Measurements from ENCODE around the gene DDX31.

DDX31 gene

GRCh38 chr9:132605387-132605786, 64.4 kb downstream of the DDX31 start:
- Histone ChIP-seq H3K4me3 (ENCODE audit: low read length) (no peak overlapping the region), H3K27me3 (ENCODE audit: control insufficient read depth, insufficient read depth, low read length) (no peaks in the 10 kb centered on the region), H3K4me1 (ENCODE audit: control insufficient read depth, insufficient read depth, low read length) (no peaks in the 10 kb centered on the region), H3K27ac (ENCODE audit: low read depth, low read length) (no peak overlapping the region), H3K36me3 (ENCODE audit: control insufficient read depth, insufficient read depth, low read length) (peaks cover 10% of the 10 kb centered on the region), H3K9ac (ENCODE audit: low read length) (no peak overlapping the region)

GRCh38 chr9:132602207-132602606, 67.6 kb downstream of the DDX31 start:
- H3K4me3 ChIP-seq (ENCODE audit: low read length): no peak overlapping the region
- no peaks in the 10 kb centered on the region for H3K27me3 ChIP-seq (ENCODE audit: control insufficient read depth, insufficient read depth, low read length)
- H3K36me3 ChIP-seq (ENCODE audit: control insufficient read depth, insufficient read depth, low read length): peaks cover 6% of the 10 kb centered on the region
- H3K4me1 ChIP-seq (ENCODE audit: control insufficient read depth, insufficient read depth, low read length): no peaks in the 10 kb centered on the region
- H3K27ac ChIP-seq (ENCODE audit: low read depth, low read length): no peak overlapping the region
- no peak overlapping the region for H3K9ac ChIP-seq (ENCODE audit: low read length)

GRCh38 chr9:132600326-132600984, 69.3 kb downstream of the DDX31 start:
- H3K4me3 ChIP-seq (ENCODE audit: low read length): no peak overlapping the region
- H3K27me3 ChIP-seq (ENCODE audit: control insufficient read depth, insufficient read depth, low read length): no peaks in the 10 kb centered on the region
- no peak overlapping the region for H3K27ac ChIP-seq (ENCODE audit: low read depth, low read length)
- no peaks in the 10 kb centered on the region for H3K4me1 ChIP-seq (ENCODE audit: control insufficient read depth, insufficient read depth, low read length)
- no peak overlapping the region for H3K9ac ChIP-seq (ENCODE audit: low read length)
- H3K36me3 ChIP-seq (ENCODE audit: control insufficient read depth, insufficient read depth, low read length): peaks cover 6% of the 10 kb centered on the region

- Histone ChIP-seq H3K4me1 (ENCODE audit: control insufficient read depth, insufficient read depth, low read length) (no peaks in the 10 kb centered on the region), H3K27ac (ENCODE audit: low read depth, low read length) (no peak overlapping the region), H3K36me3 (ENCODE audit: control insufficient read depth, insufficient read depth, low read length) (peaks cover 6% of the 10 kb centered on the region), H3K9ac (ENCODE audit: low read length) (no peak overlapping the region), H3K27me3 (ENCODE audit: control insufficient read depth, insufficient read depth, low read length) (no peaks in the 10 kb centered on the region), H3K4me3 (ENCODE audit: low read length) (no peak overlapping the region)
Measured at GRCh38 chr9:132597073-132597775, 72.6 kb downstream of the DDX31 start.

GRCh38 chr9:132596200-132596599, 73.6 kb downstream of the DDX31 start:
- no peaks in the 10 kb centered on the region for H3K4me1 ChIP-seq (ENCODE audit: control insufficient read depth, insufficient read depth, low read length)
- H3K36me3 ChIP-seq (ENCODE audit: control insufficient read depth, insufficient read depth, low read length): peaks cover 3% of the 10 kb centered on the region
- no peak overlapping the region for H3K9ac ChIP-seq (ENCODE audit: low read length)
- peaks cover 4% of the 10 kb centered on the region for H3K27me3 ChIP-seq (ENCODE audit: control insufficient read depth, insufficient read depth, low read length)
- no peak overlapping the region for H3K4me3 ChIP-seq (ENCODE audit: low read length)
- H3K27ac ChIP-seq (ENCODE audit: low read depth, low read length): no peak overlapping the region

- Histone ChIP-seq H3K4me3 (ENCODE audit: low read length) (no peak overlapping the region), H3K27me3 (ENCODE audit: control insufficient read depth, insufficient read depth, low read length) (peaks cover 4% of the 10 kb centered on the region), H3K9ac (ENCODE audit: low read length) (no peak overlapping the region), H3K36me3 (ENCODE audit: control insufficient read depth, insufficient read depth, low read length) (no peaks in the 10 kb centered on the region), H3K27ac (ENCODE audit: low read depth, low read length) (no peak overlapping the region), H3K4me1 (ENCODE audit: control insufficient read depth, insufficient read depth, low read length) (no peaks in the 10 kb centered on the region)
Measured at GRCh38 chr9:132595319-132595718, 74.5 kb downstream of the DDX31 start.

- no peaks in the 10 kb centered on the region for H3K4me1 ChIP-seq (ENCODE audit: control insufficient read depth, insufficient read depth, low read length)
- no peaks in the 10 kb centered on the region for H3K36me3 ChIP-seq (ENCODE audit: control insufficient read depth, insufficient read depth, low read length)
- peaks cover 6% of the 10 kb centered on the region for H3K27me3 ChIP-seq (ENCODE audit: control insufficient read depth, insufficient read depth, low read length)
- H3K4me3 ChIP-seq (ENCODE audit: low read length): no peak overlapping the region
- H3K27ac ChIP-seq (ENCODE audit: low read depth, low read length): no peak overlapping the region
- H3K9ac ChIP-seq (ENCODE audit: low read length): no peak overlapping the region
Measured at GRCh38 chr9:132594412-132594811, 75.4 kb downstream of the DDX31 start.

- no peaks in the 10 kb centered on the region for H3K4me1 ChIP-seq (ENCODE audit: control insufficient read depth, insufficient read depth, low read length)
- peaks cover 22% of the 10 kb centered on the region for H3K27me3 ChIP-seq (ENCODE audit: control insufficient read depth, insufficient read depth, low read length)
- no peak overlapping the region for H3K27ac ChIP-seq (ENCODE audit: low read depth, low read length)
- H3K9ac ChIP-seq (ENCODE audit: low read length): no peak overlapping the region
- H3K36me3 ChIP-seq (ENCODE audit: control insufficient read depth, insufficient read depth, low read length): no peaks in the 10 kb centered on the region
- no peak overlapping the region for H3K4me3 ChIP-seq (ENCODE audit: low read length)
Measured at GRCh38 chr9:132592451-132592850, 77.3 kb downstream of the DDX31 start.

GRCh38 chr9:132591751-132592314, 78.0 kb downstream of the DDX31 start:
- Histone ChIP-seq H3K4me1 (ENCODE audit: control insufficient read depth, insufficient read depth, low read length) (no peaks in the 10 kb centered on the region), H3K4me3 (ENCODE audit: low read length) (no peak overlapping the region), H3K27ac (ENCODE audit: low read depth, low read length) (no peak overlapping the region), H3K27me3 (ENCODE audit: control insufficient read depth, insufficient read depth, low read length) (peaks cover 27% of the 10 kb centered on the region), H3K36me3 (ENCODE audit: control insufficient read depth, insufficient read depth, low read length) (no peaks in the 10 kb centered on the region), H3K9ac (ENCODE audit: low read length) (no peak overlapping the region)

- no peak overlapping the region for H3K27ac ChIP-seq (ENCODE audit: low read depth, low read length)
- H3K4me3 ChIP-seq (ENCODE audit: low read length): no peak overlapping the region
- peaks cover 32% of the 10 kb centered on the region for H3K27me3 ChIP-seq (ENCODE audit: control insufficient read depth, insufficient read depth, low read length)
- no peak overlapping the region for H3K9ac ChIP-seq (ENCODE audit: low read length)
- no peaks in the 10 kb centered on the region for H3K4me1 ChIP-seq (ENCODE audit: control insufficient read depth, insufficient read depth, low read length)
- H3K36me3 ChIP-seq (ENCODE audit: control insufficient read depth, insufficient read depth, low read length): no peaks in the 10 kb centered on the region
Measured at GRCh38 chr9:132591244-132591643, 78.5 kb downstream of the DDX31 start.

- Histone ChIP-seq H3K4me1 (ENCODE audit: control insufficient read depth, insufficient read depth, low read length) (no peaks in the 10 kb centered on the region), H3K9ac (ENCODE audit: low read length) (no peak overlapping the region), H3K36me3 (ENCODE audit: control insufficient read depth, insufficient read depth, low read length) (no peaks in the 10 kb centered on the region), H3K4me3 (ENCODE audit: low read length) (no peak overlapping the region), H3K27me3 (ENCODE audit: control insufficient read depth, insufficient read depth, low read length) (peaks cover 39% of the 10 kb centered on the region), H3K27ac (ENCODE audit: low read depth, low read length) (no peak overlapping the region)
Measured at GRCh38 chr9:132590318-132591182, 79.2 kb downstream of the DDX31 start.

- H3K4me1 ChIP-seq (ENCODE audit: control insufficient read depth, insufficient read depth, low read length): no peaks in the 10 kb centered on the region
- no peaks in the 10 kb centered on the region for H3K36me3 ChIP-seq (ENCODE audit: control insufficient read depth, insufficient read depth, low read length)
- H3K9ac ChIP-seq (ENCODE audit: low read length): no peak overlapping the region
- peaks cover 44% of the 10 kb centered on the region for H3K27me3 ChIP-seq (ENCODE audit: control insufficient read depth, insufficient read depth, low read length)
- H3K27ac ChIP-seq (ENCODE audit: low read depth, low read length): no peak overlapping the region
- no peak overlapping the region for H3K4me3 ChIP-seq (ENCODE audit: low read length)
Measured at GRCh38 chr9:132590037-132590317, 79.8 kb downstream of the DDX31 start.

All from rectal smooth muscle tissue (tissue), 1 donor.